Ectodermal cell (in vitro differentiated cells): Measurements from ENCODE around the gene DUSP18.
"Not testable (repeated sequence)": the region's sequence is repeated elsewhere in the genome, so short reads cannot be mapped to it uniquely, and the experiment has no call there.

ENCODE experiments used
- H3K27ac ChIP-seq: 2 replicates; pipeline ENCODE4 v1.7.0; 2013; ENCODE audit warnings: mild to moderate bottlenecking, low read depth, low read length; ENCODE audit not compliant: insufficient read depth, poor library complexity, severe bottlenecking
- H3K27me3 ChIP-seq: 2 replicates; pipeline ENCODE4 v1.7.0; 2013; ENCODE audit warnings: mild to moderate bottlenecking, low read length; ENCODE audit not compliant: insufficient read depth, control insufficient read depth, poor library complexity, severe bottlenecking
- H3K36me3 ChIP-seq: one replicate; pipeline ENCODE4 v1.7.0; 2013; ENCODE audit warnings: low read length; ENCODE audit not compliant: control insufficient read depth, insufficient read depth
- H3K4me1 ChIP-seq: one replicate; pipeline ENCODE4 v1.7.0; 2013; ENCODE audit warnings: low read length; ENCODE audit not compliant: control insufficient read depth, insufficient read depth
- H3K4me3 ChIP-seq: 2 replicates; pipeline ENCODE4 v1.7.0; 2013; ENCODE audit warnings: low read depth, low read length, control low read depth; ENCODE audit not compliant: insufficient read depth
- H3K9me3 ChIP-seq: 2 replicates; pipeline ENCODE4 v1.7.0; 2013; ENCODE audit warnings: mild to moderate bottlenecking, low read length, moderate library complexity; ENCODE audit not compliant: control insufficient read depth
- WGBS, 2 experiments: methylation state at CpG; one replicate each; pipeline ENCODE4 v1.1.7; 2013; ENCODE audit warnings: missing lambda C conversion rate in 2 of 2; 5-methylcytosine and 5-hydroxymethylcytosine counted together

DUSP18 gene

DNA sequence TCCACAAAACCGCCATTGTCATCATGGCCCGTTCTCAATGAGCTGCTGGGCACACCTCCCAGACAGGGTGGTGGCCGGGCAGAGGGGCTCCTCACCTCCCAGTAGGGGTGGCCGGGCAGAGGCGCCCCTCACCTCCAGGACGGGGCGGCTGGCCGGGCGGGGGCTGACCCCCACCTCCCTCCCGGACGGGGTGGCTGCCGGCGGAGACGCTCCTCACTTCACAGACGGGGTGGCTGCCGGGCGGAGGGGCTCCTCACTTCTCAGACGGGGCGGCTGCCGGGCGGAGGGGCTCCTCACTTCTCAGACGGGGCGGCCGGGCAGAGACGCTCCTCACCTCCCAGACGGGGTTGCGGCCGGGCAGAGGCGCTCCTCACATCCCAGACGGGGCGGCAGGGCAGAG lies 36.2 kb downstream of the DUSP18 start:
- not testable (repeated sequence) for H3K27me3 ChIP-seq, H3K9me3 ChIP-seq, H3K36me3 ChIP-seq, H3K27ac ChIP-seq, H3K4me3 ChIP-seq
- peaks cover 13% of the 10 kb centered on the region for H3K4me1 ChIP-seq
- WGBS, 2 experiments, result 97% methylated on average over 21 to 25 of the region's 31 CpGs

DNA sequence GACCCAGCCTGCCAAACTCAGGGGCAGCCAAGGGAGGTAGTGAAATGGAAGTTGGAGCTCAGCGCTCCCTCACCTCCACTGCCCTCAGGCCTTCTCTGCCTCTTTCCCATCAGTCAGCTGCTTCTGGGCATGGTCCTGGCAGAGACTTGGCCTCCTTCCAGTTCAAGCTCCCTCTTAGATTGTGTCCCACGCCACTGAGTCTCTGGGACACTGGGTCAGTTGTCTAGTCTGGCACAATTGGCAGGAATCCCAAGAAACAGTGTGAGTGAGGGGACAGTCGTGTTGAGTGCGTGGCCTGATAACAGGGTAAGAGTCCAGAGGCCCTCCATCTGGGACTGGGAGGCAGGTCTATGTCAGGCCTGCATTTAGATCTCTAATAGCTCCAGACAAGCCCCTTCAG lies 39.2 kb downstream of the DUSP18 start:
- Histone ChIP-seq H3K4me1 (no peaks in the 10 kb centered on the region), H3K4me3 (no peak overlapping the region), H3K36me3 (no peaks in the 10 kb centered on the region), H3K9me3 (no peaks in the 10 kb centered on the region), H3K27ac (no peak overlapping the region), H3K27me3 (no peaks in the 10 kb centered on the region)
- 90% methylated on average over 4 of the region's 4 CpGs for WGBS, 2 experiments

DNA sequence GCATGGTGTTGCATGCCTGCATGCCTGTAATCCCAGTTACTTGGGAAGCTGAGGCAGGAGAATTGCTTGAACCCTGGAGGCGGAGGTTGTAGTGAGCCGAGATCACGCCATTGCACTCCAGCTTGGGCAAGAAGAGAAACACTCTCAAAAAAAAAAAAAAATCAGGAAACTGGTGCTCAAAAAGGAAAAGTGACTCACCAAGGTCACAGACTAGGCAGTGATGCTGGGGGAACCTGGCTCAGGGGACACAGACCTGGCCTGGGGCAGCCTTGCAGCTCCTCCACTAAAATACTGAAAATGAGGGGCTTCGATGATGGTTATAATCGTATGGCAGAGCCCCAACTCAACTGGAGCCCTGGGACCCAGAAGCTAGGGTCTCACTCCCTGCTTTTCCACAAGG lies 40.2 kb downstream of the DUSP18 start:
- H3K9me3 ChIP-seq, result no peaks in the 10 kb centered on the region
- no peaks in the 10 kb centered on the region for H3K27me3 ChIP-seq
- no peaks in the 10 kb centered on the region for H3K4me1 ChIP-seq
- no peak overlapping the region for H3K27ac ChIP-seq
- no peaks in the 10 kb centered on the region for H3K36me3 ChIP-seq
- H3K4me3 ChIP-seq, result no peak overlapping the region
- WGBS, 2 experiments, result 90% methylated on average over 5 of the region's 5 CpGs

DNA sequence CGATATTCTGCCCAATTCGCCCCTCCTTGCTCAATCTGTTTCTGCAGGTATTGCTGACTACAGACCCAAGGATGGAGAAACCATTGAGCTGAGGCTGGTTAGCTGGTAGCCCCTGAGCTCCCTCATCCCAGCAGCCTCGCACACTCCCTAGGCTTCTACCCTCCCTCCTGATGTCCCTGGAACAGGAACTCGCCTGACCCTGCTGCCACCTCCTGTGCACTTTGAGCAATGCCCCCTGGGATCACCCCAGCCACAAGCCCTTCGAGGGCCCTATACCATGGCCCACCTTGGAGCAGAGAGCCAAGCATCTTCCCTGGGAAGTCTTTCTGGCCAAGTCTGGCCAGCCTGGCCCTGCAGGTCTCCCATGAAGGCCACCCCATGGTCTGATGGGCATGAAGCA lies 41.3 kb downstream of the DUSP18 start:
- no peaks in the 10 kb centered on the region for H3K27me3 ChIP-seq
- no peaks in the 10 kb centered on the region for H3K36me3 ChIP-seq
- no peak overlapping the region for H3K4me3 ChIP-seq
- H3K9me3 ChIP-seq, result no peaks in the 10 kb centered on the region
- no peaks in the 10 kb centered on the region for H3K4me1 ChIP-seq
- H3K27ac ChIP-seq, result no peak overlapping the region
- 91 to 93% methylated on average over 5 of the region's 5 CpGs for WGBS, 2 experiments

DNA sequence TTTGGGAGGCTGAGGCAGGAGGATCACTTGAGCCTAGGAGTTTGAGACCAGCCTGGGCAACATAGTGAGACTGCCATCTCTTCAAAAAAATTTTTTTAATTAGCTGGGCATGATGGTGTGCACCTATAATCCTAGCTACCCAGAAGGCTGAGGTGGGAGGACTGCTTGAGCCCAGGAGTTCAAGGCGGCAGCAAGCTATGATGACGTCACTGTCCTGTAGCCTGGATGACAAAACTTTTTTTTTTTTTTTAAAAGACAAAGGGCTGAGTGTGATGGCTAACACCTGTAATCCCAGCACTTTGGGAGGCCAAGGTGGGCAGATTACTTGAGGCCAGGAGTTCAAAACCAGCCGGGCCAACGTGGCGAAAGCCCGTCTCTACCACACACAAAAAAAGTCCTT lies 47.8 kb downstream of the DUSP18 start:
- not testable (repeated sequence) for H3K9me3 ChIP-seq, H3K27me3 ChIP-seq, H3K4me3 ChIP-seq, H3K27ac ChIP-seq, H3K36me3 ChIP-seq, H3K4me1 ChIP-seq
- 98% methylated on average over 6 of the region's 6 CpGs for WGBS, 2 experiments

DNA sequence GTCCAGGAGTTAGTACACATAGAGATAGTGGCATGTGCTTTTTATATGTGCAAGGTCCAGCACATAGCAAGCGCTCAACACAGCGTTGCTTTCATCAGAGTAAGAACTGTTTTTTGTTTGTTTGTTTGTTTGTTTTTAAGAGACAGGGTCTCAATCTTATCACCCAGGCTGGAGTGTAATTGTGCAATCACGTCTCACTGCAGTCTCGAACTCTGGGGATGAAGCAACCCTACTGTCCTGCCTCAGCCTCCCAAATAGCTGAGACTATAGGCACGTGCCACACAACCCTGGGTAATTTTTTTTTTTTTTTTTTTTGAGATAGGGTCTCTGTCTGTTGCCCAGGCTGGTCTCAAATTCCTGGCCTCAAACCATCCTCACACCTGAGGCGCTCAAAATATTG lies 49.9 kb downstream of the DUSP18 start:
- no peaks in the 10 kb centered on the region for H3K9me3 ChIP-seq
- H3K4me1 ChIP-seq, result no peaks in the 10 kb centered on the region
- 94 to 96% methylated on average over 6 of the region's 6 CpGs for WGBS, 2 experiments
- H3K4me3 ChIP-seq, result no peak overlapping the region
- H3K27me3 ChIP-seq, result no peaks in the 10 kb centered on the region
- H3K36me3 ChIP-seq, result peaks cover 9% of the 10 kb centered on the region
- H3K27ac ChIP-seq, result no peak overlapping the region

DNA sequence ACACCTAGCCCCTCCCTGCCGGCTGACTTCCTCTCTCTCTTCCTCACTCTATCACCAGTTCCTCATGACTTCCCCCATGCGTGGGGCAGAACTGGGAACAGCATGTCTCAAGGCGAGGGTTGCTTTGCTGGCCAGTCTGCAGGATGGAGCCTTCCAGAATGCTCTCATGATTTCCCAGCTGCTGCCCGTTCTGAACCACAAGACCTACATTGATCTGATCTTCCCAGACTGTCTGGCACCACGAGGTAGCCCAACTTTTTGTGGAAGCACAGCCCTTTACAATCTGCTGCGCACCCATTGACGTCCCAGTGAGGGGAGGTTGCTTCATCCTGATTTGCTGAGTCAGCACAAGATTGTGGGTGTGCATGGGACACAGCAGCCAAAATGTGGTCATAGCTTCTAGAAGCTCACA lies 52.1 kb downstream of the DUSP18 start:
- Histone ChIP-seq H3K4me1 (no peaks in the 10 kb centered on the region), H3K27ac (no peak overlapping the region), H3K27me3 (no peaks in the 10 kb centered on the region), H3K9me3 (no peaks in the 10 kb centered on the region), H3K4me3 (no peak overlapping the region), H3K36me3 (peaks cover 16% of the 10 kb centered on the region)
- WGBS, 2 experiments, result 93 to 96% methylated on average over 7 of the region's 7 CpGs

DNA sequence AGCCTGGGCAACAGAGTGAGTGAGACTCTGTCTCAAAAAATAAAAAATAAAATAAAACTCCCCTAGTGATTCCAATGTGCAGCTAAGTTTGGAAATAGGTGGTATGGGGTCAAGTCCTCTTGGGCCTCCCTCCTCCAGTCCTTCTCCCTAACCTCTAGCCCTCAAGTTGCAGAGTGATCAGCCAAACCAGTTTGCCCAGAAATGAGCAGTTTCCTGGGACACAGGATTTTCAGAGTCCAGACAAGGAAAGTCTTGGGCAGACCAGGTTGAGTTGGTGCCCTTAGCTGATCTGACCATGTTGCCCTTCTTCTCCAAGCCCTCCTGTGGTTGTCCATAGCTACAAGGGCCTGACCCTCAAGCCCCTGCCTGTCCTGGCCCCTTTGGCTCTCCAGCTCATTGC lies 52.8 kb downstream of the DUSP18 start:
- H3K4me1 ChIP-seq, result no peaks in the 10 kb centered on the region
- no peak overlapping the region for H3K4me3 ChIP-seq
- H3K27ac ChIP-seq, result no peak overlapping the region
- H3K27me3 ChIP-seq, result no peaks in the 10 kb centered on the region
- H3K36me3 ChIP-seq, result peaks cover 19% of the 10 kb centered on the region
- H3K9me3 ChIP-seq, result no peaks in the 10 kb centered on the region

DNA sequence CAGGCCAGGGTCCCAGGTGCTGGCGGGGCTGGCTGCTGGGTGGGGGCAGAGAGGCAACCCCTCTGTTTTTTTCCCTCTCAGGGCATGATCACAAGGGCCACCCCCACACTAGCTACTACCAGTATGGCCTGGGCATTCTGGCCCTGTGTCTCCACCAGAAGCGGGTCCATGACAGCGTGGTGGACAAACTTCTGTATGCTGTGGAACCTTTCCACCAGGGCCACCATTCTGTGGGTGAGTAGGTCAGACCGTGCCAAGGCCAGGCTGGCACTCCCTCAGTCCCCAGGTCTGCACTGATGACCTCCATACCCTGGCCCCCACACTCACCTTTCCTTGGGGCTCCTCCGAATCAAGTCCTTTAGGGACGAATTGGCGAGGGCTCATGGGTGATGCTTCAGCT lies 53.4 kb downstream of the DUSP18 start:
- no peaks in the 10 kb centered on the region for H3K4me1 ChIP-seq
- WGBS, 2 experiments, result 96 to 97% methylated on average over 7 of the region's 7 CpGs
- no peaks in the 10 kb centered on the region for H3K27me3 ChIP-seq
- no peaks in the 10 kb centered on the region for H3K9me3 ChIP-seq
- H3K36me3 ChIP-seq, result peaks cover 19% of the 10 kb centered on the region
- no peak overlapping the region for H3K27ac ChIP-seq
- H3K4me3 ChIP-seq, result no peak overlapping the region

DNA sequence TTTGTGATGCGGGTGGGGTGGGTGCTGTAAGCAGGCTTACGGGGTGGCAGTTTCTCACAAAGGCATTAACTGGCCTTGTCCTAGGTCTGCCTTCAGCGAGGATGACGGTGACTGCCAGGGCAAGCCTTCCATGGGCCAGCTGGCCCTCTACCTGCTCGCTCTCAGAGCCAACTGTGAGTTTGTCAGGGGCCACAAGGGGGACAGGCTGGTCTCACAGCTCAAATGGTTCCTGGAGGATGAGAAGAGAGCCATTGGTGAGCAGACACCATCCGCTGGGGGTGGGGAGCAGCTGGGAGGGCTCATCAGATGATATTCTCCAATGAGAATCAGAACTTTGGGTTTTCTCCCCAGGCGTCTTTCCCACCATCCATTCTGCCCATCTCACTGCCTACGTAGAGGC lies 54.9 kb downstream of the DUSP18 start:
- peaks cover 11% of the 10 kb centered on the region for H3K4me1 ChIP-seq
- no peak overlapping the region for H3K4me3 ChIP-seq
- H3K36me3 ChIP-seq, result peaks cover 19% of the 10 kb centered on the region
- H3K9me3 ChIP-seq, result no peaks in the 10 kb centered on the region
- WGBS, 2 experiments, result 89 to 93% methylated on average over 8 of the region's 8 CpGs
- H3K27me3 ChIP-seq, result no peaks in the 10 kb centered on the region
- no peak overlapping the region for H3K27ac ChIP-seq
